ENCODE data around the gene PAXX. TPM values are rescaled to one million over a fixed set of nuclear protein-coding genes. Genes with fewer than 3 reads are reported as not detected.

PAXX gene
- total RNA-seq, 1 experiment from 2014 or later = 113 TPM

DNA sequence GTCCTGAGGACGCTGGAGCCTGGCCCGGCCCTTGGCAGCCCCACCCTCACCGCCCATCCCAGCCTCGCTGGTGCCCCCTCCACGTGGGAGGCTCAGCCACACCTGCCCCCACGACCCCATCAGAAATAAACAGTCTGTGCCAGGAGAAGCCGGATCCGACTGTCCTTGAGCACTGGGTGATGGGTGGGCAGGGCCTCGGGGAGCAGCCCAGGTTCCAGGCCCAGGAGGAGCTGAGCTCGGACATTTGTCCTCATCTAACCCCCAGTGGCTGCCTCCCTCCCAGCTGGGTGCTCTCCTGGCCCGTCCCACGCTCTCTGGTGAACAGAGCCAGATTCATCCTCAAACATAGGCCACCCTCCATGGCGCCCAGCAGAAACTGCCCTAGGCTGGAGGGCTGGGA lies 19.5 kb upstream of the PAXX start:
- H3K4me1 ChIP-seq (ENCODE audit: insufficient read depth, low read length) = no peaks in the 10 kb centered on the region
- no peak overlapping the region for H3K4me2 ChIP-seq (ENCODE audit: low read length)
- no peak overlapping the region for H2AFZ ChIP-seq (ENCODE audit: low read length)
- DNase-seq (no peak), ATAC-seq (no peak)
- no peaks in the 10 kb centered on the region for H3K9me2 ChIP-seq (replicated peaks; ENCODE audit: low read length)
- H3K9me3 ChIP-seq (ENCODE audit: low read length) = no peaks in the 10 kb centered on the region
- no peaks in the 10 kb centered on the region for H3K36me3 ChIP-seq (ENCODE audit: low read depth, low read length)
- no peaks in the 10 kb centered on the region for H3F3A ChIP-seq (ENCODE audit: low read length, unreplicated experiment)
- intact Hi-C loops (cut with micrococcal nuclease) = no loop called here
- H3K27ac ChIP-seq (ENCODE audit: low read length) = no peak overlapping the region
- H4K20me1 ChIP-seq (ENCODE audit: low read length) = no peaks in the 10 kb centered on the region
- no peaks in the 10 kb centered on the region for H3K79me2 ChIP-seq (ENCODE audit: low read length)
- POLR2A ChIA-PET (ENCODE audit: unreplicated experiment) = no interaction called here
- no peak overlapping the region for H3K4me3 ChIP-seq (ENCODE audit: low read length)
- TF ChIP-seq EZH2phosphoT487 (IDR thresholded peaks at IDR 0.05; ENCODE audit: borderline replicate concordance, low read length) (no peak), EZH2 (IDR thresholded peaks at IDR 0.05; ENCODE audit: low read length, unreplicated experiment) (no peak)
- TF ChIP-seq, protein P1, sequence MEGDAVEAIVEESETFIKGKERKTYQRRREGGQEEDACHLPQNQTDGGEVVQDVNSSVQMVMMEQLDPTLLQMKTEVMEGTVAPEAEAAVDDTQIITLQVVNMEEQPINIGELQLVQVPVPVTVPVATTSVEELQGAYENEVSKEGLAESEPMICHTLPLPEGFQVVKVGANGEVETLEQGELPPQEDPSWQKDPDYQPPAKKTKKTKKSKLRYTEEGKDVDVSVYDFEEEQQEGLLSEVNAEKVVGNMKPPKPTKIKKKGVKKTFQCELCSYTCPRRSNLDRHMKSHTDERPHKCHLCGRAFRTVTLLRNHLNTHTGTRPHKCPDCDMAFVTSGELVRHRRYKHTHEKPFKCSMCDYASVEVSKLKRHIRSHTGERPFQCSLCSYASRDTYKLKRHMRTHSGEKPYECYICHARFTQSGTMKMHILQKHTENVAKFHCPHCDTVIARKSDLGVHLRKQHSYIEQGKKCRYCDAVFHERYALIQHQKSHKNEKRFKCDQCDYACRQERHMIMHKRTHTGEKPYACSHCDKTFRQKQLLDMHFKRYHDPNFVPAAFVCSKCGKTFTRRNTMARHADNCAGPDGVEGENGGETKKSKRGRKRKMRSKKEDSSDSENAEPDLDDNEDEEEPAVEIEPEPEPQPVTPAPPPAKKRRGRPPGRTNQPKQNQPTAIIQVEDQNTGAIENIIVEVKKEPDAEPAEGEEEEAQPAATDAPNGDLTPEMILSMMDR (conservative IDR thresholded peaks at IDR 0.05; ENCODE audit: low read depth, low read length) = no peak
- CTCF ChIA-PET = no interaction called here
- no peaks in the 10 kb centered on the region for H3K27me3 ChIP-seq (ENCODE audit: low read length)
- BruUV-seq (replicated peaks) = no TSS peak
- H3K9ac ChIP-seq (ENCODE audit: low read length) = no peak overlapping the region

DNA sequence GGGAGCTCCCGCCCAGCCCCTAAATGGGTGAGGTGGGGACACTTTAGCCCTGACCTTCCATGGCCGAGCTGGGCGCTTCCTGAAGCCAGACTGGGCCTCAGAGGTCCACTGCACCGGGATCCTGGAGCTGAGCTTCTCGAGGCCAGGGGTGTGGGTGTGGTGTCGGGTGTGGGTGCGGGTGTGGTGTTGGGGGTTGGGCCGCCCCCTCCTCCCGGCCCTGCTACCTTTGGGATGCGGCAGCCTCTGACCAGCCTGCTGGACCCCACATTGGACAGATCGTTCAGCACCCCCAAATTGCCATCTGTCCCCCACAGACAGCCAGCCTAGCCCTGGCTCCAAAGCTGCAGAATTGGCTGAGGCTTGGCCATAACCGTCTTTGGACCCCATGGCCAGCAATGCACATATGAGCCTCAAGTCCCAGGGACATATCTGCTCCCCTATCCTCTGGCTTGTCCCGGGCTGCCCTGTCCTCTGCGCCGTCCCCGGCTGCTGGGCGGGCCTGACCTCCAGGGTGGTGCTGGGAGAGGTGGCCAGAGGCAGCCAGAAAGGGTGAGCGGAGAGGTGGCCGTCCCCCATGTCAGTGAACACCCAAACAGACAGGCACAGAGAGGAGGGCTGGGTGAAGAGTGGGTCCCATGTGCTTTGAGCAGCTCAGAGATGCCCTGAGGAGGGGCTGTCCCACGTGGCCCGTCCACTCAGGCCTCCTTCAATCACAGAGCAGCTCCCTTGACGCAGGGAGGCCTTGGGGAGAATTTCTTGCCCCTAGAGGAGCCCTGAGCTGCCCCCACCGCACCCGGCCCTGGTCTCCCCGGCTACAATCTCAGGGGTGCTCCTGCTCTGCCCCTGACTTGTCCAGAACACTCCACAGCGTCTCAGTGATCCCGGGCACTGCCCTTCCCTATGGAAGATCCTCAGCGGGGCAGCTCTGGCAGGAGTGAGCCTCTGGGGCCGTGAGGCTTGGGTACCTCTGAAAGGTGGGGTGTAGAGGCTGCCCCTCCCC lies 18.3 kb upstream of the PAXX start:
- H4K20me1 ChIP-seq (ENCODE audit: low read length) = no peaks in the 10 kb centered on the region
- no TSS peak for BruUV-seq (replicated peaks)
- H3K9ac ChIP-seq (ENCODE audit: low read length) = no peak overlapping the region
- H3K9me3 ChIP-seq (ENCODE audit: low read length) = no peaks in the 10 kb centered on the region
- intact Hi-C loops (cut with micrococcal nuclease) = no loop called here
- H3K27ac ChIP-seq (ENCODE audit: low read length) = no peak overlapping the region
- TF ChIP-seq EZH2phosphoT487 (IDR thresholded peaks at IDR 0.05; ENCODE audit: borderline replicate concordance, low read length) (no peak), EZH2 (IDR thresholded peaks at IDR 0.05; ENCODE audit: low read length, unreplicated experiment) (no peak)
- TF ChIP-seq, protein P1 (conservative IDR thresholded peaks at IDR 0.05; ENCODE audit: low read depth, low read length) = no peak
- H3K9me2 ChIP-seq (replicated peaks; ENCODE audit: low read length) = no peaks in the 10 kb centered on the region
- no peak overlapping the region for H3K4me2 ChIP-seq (ENCODE audit: low read length)
- H3K4me3 ChIP-seq (ENCODE audit: low read length) = no peak overlapping the region
- H3K4me1 ChIP-seq (ENCODE audit: insufficient read depth, low read length) = no peaks in the 10 kb centered on the region
- POLR2A ChIA-PET (ENCODE audit: unreplicated experiment) = no interaction called here
- DNase-seq (no peak), ATAC-seq (no peak)
- no peaks in the 10 kb centered on the region for H3K79me2 ChIP-seq (ENCODE audit: low read length)
- CTCF ChIA-PET = interaction anchor here (0.6 kb wide), 1 partner anchor 37 kb away, joined by 3 read pairs; no protein-coding TSS in a partner anchor
- no peaks in the 10 kb centered on the region for H3K36me3 ChIP-seq (ENCODE audit: low read depth, low read length)
- no peaks in the 10 kb centered on the region for H3F3A ChIP-seq (ENCODE audit: low read length, unreplicated experiment)
- H2AFZ ChIP-seq (ENCODE audit: low read length) = no peak overlapping the region
- H3K27me3 ChIP-seq (ENCODE audit: low read length) = no peaks in the 10 kb centered on the region
